ENCODE data around the gene SLC43A2.

DNA sequence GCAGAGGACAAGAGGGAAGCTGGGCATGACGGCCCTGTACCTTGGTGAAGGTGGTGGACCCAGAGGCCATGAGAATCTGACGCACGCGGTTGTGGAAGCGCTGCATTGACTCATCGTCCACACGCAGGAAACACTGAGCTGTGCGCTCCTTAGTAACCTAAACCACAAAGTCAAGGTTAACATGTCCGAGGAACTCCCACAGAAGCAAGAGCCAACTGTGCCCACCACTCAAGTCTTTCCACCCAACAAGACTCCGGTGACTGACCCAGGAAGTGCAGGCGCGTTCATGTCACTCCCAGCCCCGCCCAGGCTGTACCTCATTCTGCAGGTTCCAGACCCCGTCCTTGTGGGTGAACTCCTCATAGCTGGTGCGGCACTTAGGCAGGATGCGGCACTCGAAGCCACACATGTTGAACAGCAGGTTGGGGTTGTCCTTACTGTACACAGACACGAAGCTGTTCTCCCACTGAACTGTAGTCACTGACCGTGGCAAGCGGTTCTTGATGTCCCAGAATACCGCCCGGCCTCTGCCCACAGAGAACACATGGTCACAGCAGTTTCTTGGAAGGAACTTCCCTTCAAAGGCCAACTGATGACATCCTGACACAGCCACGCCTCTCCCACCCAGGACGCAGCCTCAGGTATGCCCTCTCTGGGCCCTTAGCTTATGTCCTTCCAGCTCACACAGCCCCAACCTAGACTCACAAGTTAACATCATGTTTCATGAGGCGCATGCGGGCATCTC is 44.6 kb upstream of the SLC43A2 start:
- TF ChIP-seq, protein P1, sequence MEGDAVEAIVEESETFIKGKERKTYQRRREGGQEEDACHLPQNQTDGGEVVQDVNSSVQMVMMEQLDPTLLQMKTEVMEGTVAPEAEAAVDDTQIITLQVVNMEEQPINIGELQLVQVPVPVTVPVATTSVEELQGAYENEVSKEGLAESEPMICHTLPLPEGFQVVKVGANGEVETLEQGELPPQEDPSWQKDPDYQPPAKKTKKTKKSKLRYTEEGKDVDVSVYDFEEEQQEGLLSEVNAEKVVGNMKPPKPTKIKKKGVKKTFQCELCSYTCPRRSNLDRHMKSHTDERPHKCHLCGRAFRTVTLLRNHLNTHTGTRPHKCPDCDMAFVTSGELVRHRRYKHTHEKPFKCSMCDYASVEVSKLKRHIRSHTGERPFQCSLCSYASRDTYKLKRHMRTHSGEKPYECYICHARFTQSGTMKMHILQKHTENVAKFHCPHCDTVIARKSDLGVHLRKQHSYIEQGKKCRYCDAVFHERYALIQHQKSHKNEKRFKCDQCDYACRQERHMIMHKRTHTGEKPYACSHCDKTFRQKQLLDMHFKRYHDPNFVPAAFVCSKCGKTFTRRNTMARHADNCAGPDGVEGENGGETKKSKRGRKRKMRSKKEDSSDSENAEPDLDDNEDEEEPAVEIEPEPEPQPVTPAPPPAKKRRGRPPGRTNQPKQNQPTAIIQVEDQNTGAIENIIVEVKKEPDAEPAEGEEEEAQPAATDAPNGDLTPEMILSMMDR (conservative IDR thresholded peaks at IDR 0.05; ENCODE audit: low read depth, low read length): no peak
- TF ChIP-seq EZH2 (IDR thresholded peaks at IDR 0.05; ENCODE audit: borderline replicate concordance, low read depth, low read length, poor library complexity, severe bottlenecking): no peak

All from A673 (cell line).